ENCODE data around the gene MRPS18C. TPM values are rescaled to one million over a fixed set of nuclear protein-coding genes. Genes with fewer than 3 reads are reported as not detected.

Gene MRPS18C
- total RNA-seq, 1 experiment from 2014 or later, result 60.3 TPM

- no peak for TF ChIP-seq PRDM15 (CRISPR knock-in tag; IDR thresholded peaks at IDR 0.05)
- TF ChIP-seq STAT6 (CRISPR knock-in tag; conservative IDR thresholded peaks at IDR 0.05; ENCODE audit: low read depth), result no peak
- TF ChIP-seq ZNF219 (CRISPR knock-in tag; IDR thresholded peaks at IDR 0.05; ENCODE audit: borderline replicate concordance), result no peak
- no peak for TF ChIP-seq SOX15 (CRISPR knock-in tag; IDR thresholded peaks at IDR 0.05)
- TF ChIP-seq E2F5 (CRISPR knock-in tag; IDR thresholded peaks at IDR 0.05), result peak; percentile 77; the same call in 1 of the 2 replicates
- TF ChIP-seq ZNF423 (CRISPR knock-in tag; IDR thresholded peaks at IDR 0.05), result no peak
- TF ChIP-seq ESRRA (CRISPR knock-in tag; IDR thresholded peaks at IDR 0.05; ENCODE audit: borderline replicate concordance), result no peak
- no peak for TF ChIP-seq RELA (CRISPR knock-in tag; IDR thresholded peaks at IDR 0.05; ENCODE audit: borderline replicate concordance)
- no peak for TF ChIP-seq NFYB (CRISPR knock-in tag; conservative IDR thresholded peaks at IDR 0.05; ENCODE audit: low read depth)
- TF ChIP-seq E2F4 (CRISPR knock-in tag; IDR thresholded peaks at IDR 0.05; ENCODE audit: borderline replicate concordance, low read depth), result no peak
- TF ChIP-seq ZMAT4 (CRISPR knock-in tag; IDR thresholded peaks at IDR 0.05), result no peak
- 0 out of 2 replicates have a peak, but pooled peaks have one; percentile 17 for TF ChIP-seq IRF1 (CRISPR knock-in tag; IDR thresholded peaks at IDR 0.05)
- TF ChIP-seq NR2C2 (CRISPR knock-in tag; IDR thresholded peaks at IDR 0.05), result no peak
- peak; percentile 50; the same call in 1 of the 2 replicates for TF ChIP-seq ZNF281 (CRISPR knock-in tag; IDR thresholded peaks at IDR 0.05)
- peak; percentile 69; the same call in 1 of the 2 replicates for TF ChIP-seq MYBL2 (CRISPR knock-in tag; IDR thresholded peaks at IDR 0.05)
- peak; percentile 66; the same call in 1 of the 2 replicates for TF ChIP-seq USF1 (CRISPR knock-in tag; IDR thresholded peaks at IDR 0.05)
- TF ChIP-seq USF2 (CRISPR knock-in tag; IDR thresholded peaks at IDR 0.05), result peak; percentile 34
- TF ChIP-seq JUN (CRISPR knock-in tag; IDR thresholded peaks at IDR 0.05), result peak; percentile 66; the same call in 1 of the 2 replicates
- TF ChIP-seq ATF3 (CRISPR knock-in tag; conservative IDR thresholded peaks at IDR 0.05), result no peak
- TF ChIP-seq MXD4 (CRISPR knock-in tag; IDR thresholded peaks at IDR 0.05; ENCODE audit: borderline replicate concordance), result no peak
- no peak for TF ChIP-seq CDX4 (CRISPR knock-in tag; IDR thresholded peaks at IDR 0.05; ENCODE audit: borderline replicate concordance)
Observed at GRCh38 chr4:83484500-83485461, 28.9 kb downstream of the MRPS18C start, which contains the start of gene ABRAXAS1 (continued).
